Colonic mucosa (tissue), 4 donors: ENCODE measurements around the gene NPC2. TPM values are rescaled to one million over a fixed set of nuclear protein-coding genes. Genes with fewer than 3 reads are reported as not detected.

Source experiments
- DNase-seq: peaks from one replicate; pipeline ENCODE4 v3.0.0-alpha.2; 2020
- H3K27ac ChIP-seq: fragments of 200-600 bp; one replicate; pipeline ENCODE4 v1.8.0; 2021
- H3K27me3 ChIP-seq: fragments of 200-600 bp; one replicate; pipeline ENCODE4 v1.8.0; 2021
- H3K36me3 ChIP-seq: fragments of 200-600 bp; one replicate; pipeline ENCODE4 v1.8.0; 2021
- H3K4me1 ChIP-seq: fragments of 200-600 bp; one replicate; pipeline ENCODE4 v1.8.0; 2021; ENCODE audit warnings: mild to moderate bottlenecking
- H3K4me3 ChIP-seq: fragments of 200-600 bp; one replicate; pipeline ENCODE4 v1.8.0; 2021
- H3K9ac ChIP-seq, 2 donors: one replicate each; pipeline ENCODE4 v1.7.0; 2013; ENCODE audit warnings: control low read depth in 2 of 2, low read depth in 2 of 2, low read length in 2 of 2
- H3K9me3 ChIP-seq: fragments of 200-600 bp; one replicate; pipeline ENCODE4 v1.8.0; 2021
- CTCF ChIP-seq: fragments of 200-600 bp; IDR thresholded peaks from one replicate; pipeline ENCODE4 v1.8.0; 2022; ENCODE audit warnings: antibody characterized with exemption, mild to moderate bottlenecking
- intact Hi-C: fragments of 100-400 bp; cut with DNase I; formaldehyde crosslinking; loops from one replicate; pipeline ENCODE4 v1.14.1; 2022
- total RNA-seq, 2 donors: library from RNA; stranded (reverse); fragmentation: NEBNext Ultra II Directional in 1 of 2; extraction: Animal tissue kit (Norgen Biotek cat#: 25700) in 1 of 2; gene quantifications; one replicate each; pipeline ENCODE4 v1.2.1, GENCODE V29; 2021
- donor health status: healthy.
- donor health status: DM: no; HTN: no; CAD: no.
- donor health status: DM: no; HTN: no; CAD: no.

NPC2 gene
- total RNA-seq, 2 donors from 2014 or later, result 93.6 to 233 TPM

- H3K9me3 ChIP-seq, result no peaks in the 10 kb centered on the region
- no peaks in the 10 kb centered on the region for H3K36me3 ChIP-seq
- no peaks in the 10 kb centered on the region for H3K4me1 ChIP-seq
- no peak overlapping the region for H3K4me3 ChIP-seq
- no peak overlapping the region for H3K9ac ChIP-seq
- TF ChIP-seq CTCF, result no peak
- H3K27ac ChIP-seq, result no peak overlapping the region
- DNase-seq, result no peak
- H3K27me3 ChIP-seq, result no peaks in the 10 kb centered on the region
- intact Hi-C loops, result no loop called here
These were observed 9.8 kb downstream of the NPC2 start for GRCh38 chr14:74483321-74483720.

GRCh38 chr14:74482571-74482970 is 10.5 kb downstream of the NPC2 start:
- Histone ChIP-seq H3K27me3 (no peaks in the 10 kb centered on the region), H3K4me1 (no peaks in the 10 kb centered on the region), H3K4me3 (no peak overlapping the region), H3K27ac (no peak overlapping the region), H3K36me3 (no peaks in the 10 kb centered on the region), H3K9me3 (no peaks in the 10 kb centered on the region), H3K9ac (no peak overlapping the region)
- TF ChIP-seq CTCF, result no peak
- DNase-seq, result no peak
- intact Hi-C loops, result no loop called here

GRCh38 chr14:74480046-74480445 is 13.1 kb downstream of the NPC2 start:
- H3K4me1 ChIP-seq, result no peaks in the 10 kb centered on the region
- intact Hi-C loops, result no loop called here
- no peak overlapping the region for H3K9ac ChIP-seq
- H3K9me3 ChIP-seq, result no peaks in the 10 kb centered on the region
- H3K4me3 ChIP-seq, result no peak overlapping the region
- H3K27ac ChIP-seq, result no peak overlapping the region
- H3K36me3 ChIP-seq, result no peaks in the 10 kb centered on the region
- H3K27me3 ChIP-seq, result no peaks in the 10 kb centered on the region
- no peak for TF ChIP-seq CTCF
- DNase-seq, result no peak

- no peaks in the 10 kb centered on the region for H3K4me1 ChIP-seq
- H3K36me3 ChIP-seq, result no peaks in the 10 kb centered on the region
- no peak overlapping the region for H3K4me3 ChIP-seq
- no peak overlapping the region for H3K9ac ChIP-seq
- H3K27me3 ChIP-seq, result no peaks in the 10 kb centered on the region
- TF ChIP-seq CTCF, result no peak
- no peaks in the 10 kb centered on the region for H3K9me3 ChIP-seq
- no peak for DNase-seq
- intact Hi-C loops, result loop anchor here (2.0 kb wide), 1 partner anchor 116 kb away; no protein-coding TSS in a partner anchor
- H3K27ac ChIP-seq, result no peak overlapping the region
These were observed 14.0 kb downstream of the NPC2 start for GRCh38 chr14:74478996-74479635.

GRCh38 chr14:74476607-74477006 is 16.5 kb downstream of the NPC2 start:
- intact Hi-C loops, result no loop called here
- no peaks in the 10 kb centered on the region for H3K9me3 ChIP-seq
- no peaks in the 10 kb centered on the region for H3K4me1 ChIP-seq
- H3K36me3 ChIP-seq, result no peaks in the 10 kb centered on the region
- no peak overlapping the region for H3K4me3 ChIP-seq
- no peaks in the 10 kb centered on the region for H3K27me3 ChIP-seq
- DNase-seq, result no peak
- H3K9ac ChIP-seq, result no peak overlapping the region
- H3K27ac ChIP-seq, result no peak overlapping the region
- no peak for TF ChIP-seq CTCF
